ENCODE results near the gene TOMM5. TPM values are rescaled to one million over a fixed set of nuclear protein-coding genes. Genes with fewer than 3 reads are reported as not detected.
A peak's percentile ranks its signal among the peaks of the same experiment; 100 is the strongest.

Gene TOMM5
- polyA plus RNA-seq, 2 of the 4 experiments (the other 2 are of a cell fraction) = 338 to 339 TPM

GRCh38 chr9:37575921-37576721, 16.3 kb downstream of the TOMM5 start, which contains the start of gene FBXO10 (continued):
- TF ChIP-seq EP300 (IDR thresholded peaks at IDR 0.05) (no peak), JUN (IDR thresholded peaks at IDR 0.05) (peak in 1 of 2 experiments; percentile 65; a peak in 2 of 5 replicates), KDM5A (IDR thresholded peaks at IDR 0.05) (no peak), HDAC2 (IDR thresholded peaks at IDR 0.05) (no peak), FOSL2 (IDR thresholded peaks at IDR 0.05) (no peak), FOSL2 (CRISPR knock-in tag; IDR thresholded peaks at IDR 0.05) (no peak), MAFK (IDR thresholded peaks at IDR 0.05; ENCODE audit: partially characterized antibody) (no peak), REST (IDR thresholded peaks at IDR 0.05) (no peak), KDM1A (IDR thresholded peaks at IDR 0.05; ENCODE audit: low read depth) (no peak), ZSCAN20 (CRISPR knock-in tag; IDR thresholded peaks at IDR 0.05) (no peak), FOSB (CRISPR knock-in tag; IDR thresholded peaks at IDR 0.05) (no peak), HOXB5 (CRISPR knock-in tag; IDR thresholded peaks at IDR 0.05) (0 out of 2 replicates have a peak, but pooled peaks have one; percentile 46), RCOR1 (IDR thresholded peaks at IDR 0.05; ENCODE audit: low read depth, low read length) (no peak), HOXB13 (CRISPR knock-in tag; IDR thresholded peaks at IDR 0.05; ENCODE audit: low read depth) (no peak), HMGXB4 (CRISPR knock-in tag; IDR thresholded peaks at IDR 0.05; ENCODE audit: borderline replicate concordance) (no peak), RARB (CRISPR knock-in tag; IDR thresholded peaks at IDR 0.05) (no peak), JUNB (IDR thresholded peaks at IDR 0.05) (no peak), E2F6 (IDR thresholded peaks at IDR 0.05; ENCODE audit: borderline replicate concordance, low read depth) (peak; percentile 45; the same call in 1 of the 2 replicates), SMC3 (IDR thresholded peaks at IDR 0.05) (no peak), NR3C1 (IDR thresholded peaks at IDR 0.05) (no peak)

- WGBS (ENCODE audit: missing lambda C conversion rate) = 20% methylated on average over 5 of the region's 5 CpGs
- H3K4me2 ChIP-seq = peak overlapping the region; percentile 95
- H3K27ac ChIP-seq = peak overlapping the region; percentile 90 to 98
- H3K4me3 ChIP-seq = peak overlapping the region; percentile 86
- DNase-seq (ENCODE audit: low read depth in 1 of 2, low spot score in 1 of 2) (no peak), FAIRE-seq (no peak), ATAC-seq (peak; percentile 17 to 41; a peak in 3 of 6 replicates)
- H3K9me3 ChIP-seq = no peaks in the 10 kb centered on the region
- ChIA-PET CTCF (interaction anchor here (0.6 to 1.9 kb wide), 9 partner anchors 8 to 242 kb away, joined by 3 to 8 read pairs (median 5); partner anchors contain the start of gene TOMM5), POLR2A (interaction anchor here (0.8 to 2.8 kb wide), 3 partner anchors 10 to 1861 kb away, joined by 3 to 24 read pairs (median 4); partner anchors contain the start of gene TOMM5)
- H3K4me1 ChIP-seq = peaks cover 13% of the 10 kb centered on the region; the same call in 2 of the 3 replicates
- TF ChIP-seq KDM1A (IDR thresholded peaks at IDR 0.05; ENCODE audit: low read depth) (no peak), TFCP2L1 (CRISPR knock-in tag; IDR thresholded peaks at IDR 0.05) (no peak), POLR2AphosphoS2 (conservative IDR thresholded peaks at IDR 0.05; ENCODE audit: low read length) (no peak), PHF8 (IDR thresholded peaks at IDR 0.05; ENCODE audit: borderline replicate concordance, low read depth) (no peak), RCOR1 (IDR thresholded peaks at IDR 0.05; ENCODE audit: low read depth, low read length) (no peak), FOSB (CRISPR knock-in tag; IDR thresholded peaks at IDR 0.05) (no peak), ELK1 (IDR thresholded peaks at IDR 0.05; ENCODE audit: low read depth, low read length) (no peak), EHF (CRISPR knock-in tag; IDR thresholded peaks at IDR 0.05) (no peak), EP300 (IDR thresholded peaks at IDR 0.05) (no peak), USF2 (IDR thresholded peaks at IDR 0.05) (no peak), MAX (IDR thresholded peaks at IDR 0.05) (no peak), CHD4 (IDR thresholded peaks at IDR 0.05; ENCODE audit: borderline replicate concordance) (no peak), RFX5 (IDR thresholded peaks at IDR 0.05) (no peak), HOXB13 (CRISPR knock-in tag; IDR thresholded peaks at IDR 0.05; ENCODE audit: low read depth) (no peak), E2F6 (IDR thresholded peaks at IDR 0.05; ENCODE audit: borderline replicate concordance, low read depth) (no peak)
These were observed 16.9 kb downstream of the TOMM5 start for GRCh38 chr9:37575511-37575914.

All from A549 (cell line).